CD14-positive monocyte (primary cell): ENCODE results near the gene DBT. TPM values are rescaled to one million over a fixed set of nuclear protein-coding genes. Genes with fewer than 3 reads are reported as not detected.
A peak's percentile ranks its signal among the peaks of the same experiment; 100 is the strongest.
"Not testable (repeated sequence)": the region's sequence is repeated elsewhere in the genome, so short reads cannot be mapped to it uniquely, and the experiment has no call there.

ENCODE experiments used
- DNase-seq, 3 donors: peaks; one replicate each; pipeline ENCODE4 v3.0.0-alpha.2; 2011 to 2022
- H2AFZ ChIP-seq: 2 replicates; pipeline ENCODE4 v1.6.0; 2012; ENCODE audit warnings: mild to moderate bottlenecking, low read depth, low read length, inconsistent platforms; ENCODE audit not compliant: insufficient read depth, poor library complexity, severe bottlenecking
- H3K27ac ChIP-seq, 2 donors: 1 replicate in 1 of 2; 2 replicates in 1 of 2; pipeline ENCODE4 v1.5.1; 2012 to 2013; ENCODE audit warnings: low read length in 2 of 2, control low read depth in 1 of 2, inconsistent platforms in 1 of 2, low read depth in 1 of 2, mild to moderate bottlenecking in 1 of 2
- H3K27me3 ChIP-seq, 2 donors: one replicate each; pipeline versions ENCODE4 v1.6.0 to v1.6.1; 2011 to 2013; ENCODE audit warnings: low read length in 2 of 2; ENCODE audit not compliant: control insufficient read depth in 2 of 2, insufficient read depth in 2 of 2
- H3K36me3 ChIP-seq, 2 donors: replicated peaks in 1 of 2; 1 replicate in 1 of 2; 2 replicates in 1 of 2; pipeline versions ENCODE4 v1.5.1 to v1.6.1; 2012 to 2013; ENCODE audit warnings: low read length in 2 of 2, control low read depth in 1 of 2, inconsistent platforms in 1 of 2, mild to moderate bottlenecking in 1 of 2; ENCODE audit not compliant: insufficient read depth in 2 of 2, control insufficient read depth in 1 of 2
- H3K4me1 ChIP-seq, 2 donors: 1 replicate in 1 of 2; 2 replicates in 1 of 2; pipeline versions ENCODE4 v1.5.1 to v1.6.1; 2012 to 2013; ENCODE audit warnings: low read length in 2 of 2, control low read depth in 1 of 2, inconsistent platforms in 1 of 2, mild to moderate bottlenecking in 1 of 2, moderate library complexity in 1 of 2; ENCODE audit not compliant: insufficient read depth in 2 of 2, control insufficient read depth in 1 of 2
- H3K4me2 ChIP-seq: replicated peaks from 2 replicates; pipeline ENCODE3; 2012; ENCODE audit warnings: low read length, moderate library complexity, mild to moderate bottlenecking; ENCODE audit not compliant: poor library complexity, severe bottlenecking; ENCODE audit errors: extremely low read depth
- H3K4me3 ChIP-seq, 3 experiments: fragments of 200-600 bp in 1 of 3; sonication (generic) in 1 of 3; replicated peaks in 1 of 3; 1 replicate in 2 of 3; 2 replicates in 1 of 3; pipeline ENCODE4 v1.5.1; 2011 to 2013; ENCODE audit warnings: low read length in 3 of 3, mild to moderate bottlenecking in 3 of 3, control low read depth in 2 of 3, low read depth in 2 of 3, inconsistent platforms in 1 of 3, moderate library complexity in 1 of 3
- H3K79me2 ChIP-seq: 2 replicates; pipeline ENCODE4 v1.6.0; 2012; ENCODE audit warnings: mild to moderate bottlenecking, control low read depth, inconsistent platforms, low read length, moderate library complexity; ENCODE audit not compliant: insufficient read depth
- H3K9ac ChIP-seq: 2 replicates; pipeline ENCODE4 v1.6.0; 2017; ENCODE audit warnings: low read length, mild to moderate bottlenecking; ENCODE audit not compliant: insufficient read depth, poor library complexity, severe bottlenecking
- H3K9me3 ChIP-seq, 2 donors: replicated peaks in 1 of 2; 1 replicate in 1 of 2; 2 replicates in 1 of 2; pipeline versions ENCODE4 v1.5.1 to v1.6.1; 2012 to 2013; ENCODE audit warnings: low read length in 2 of 2, control low read depth in 1 of 2; ENCODE audit not compliant: control insufficient read depth in 1 of 2, insufficient read depth in 1 of 2
- H4K20me1 ChIP-seq: 2 replicates; pipeline ENCODE4 v1.6.0; 2012; ENCODE audit warnings: mild to moderate bottlenecking, low read length, control low read depth, moderate library complexity; ENCODE audit not compliant: insufficient read depth
- H3K27ac Mint-ChIP-seq, 7 donors: one replicate each; pipeline ENCODE4 v1.8.0; 2020; ENCODE audit warnings: mild to moderate bottlenecking in 7 of 7, mixed read lengths in 7 of 7, moderate library complexity in 6 of 7, inconsistent platforms in 2 of 7
- H3K27me3 Mint-ChIP-seq, 3 donors: one replicate each; pipeline ENCODE4 v1.8.0; 2021 to 2022; ENCODE audit warnings: low read depth in 3 of 3, mild to moderate bottlenecking in 3 of 3, mixed read lengths in 3 of 3, moderate library complexity in 3 of 3, inconsistent platforms in 1 of 3
- H3K36me3 Mint-ChIP-seq, 2 donors: one replicate each; pipeline ENCODE4 v1.8.0; 2020; ENCODE audit warnings: mixed read lengths in 2 of 2, inconsistent platforms in 1 of 2, mild to moderate bottlenecking in 1 of 2
- H3K4me1 Mint-ChIP-seq: one replicate; pipeline ENCODE4 v1.8.0; 2020; ENCODE audit warnings: mild to moderate bottlenecking, mixed read lengths
- H3K4me3 Mint-ChIP-seq, 2 donors: one replicate each; pipeline ENCODE4 v1.8.0; 2020; ENCODE audit warnings: mild to moderate bottlenecking in 2 of 2, mixed read lengths in 2 of 2, moderate library complexity in 1 of 2
- H3K9me3 Mint-ChIP-seq, 7 donors: one replicate each; pipeline ENCODE4 v1.8.0; 2020 to 2022; ENCODE audit warnings: mixed read lengths in 7 of 7, mild to moderate bottlenecking in 6 of 7, moderate library complexity in 6 of 7, inconsistent platforms in 2 of 7
- CTCF ChIP-seq: fragments of 200-600 bp; IDR thresholded peaks from one replicate; pipeline ENCODE4 v1.8.0; 2022; ENCODE audit warnings: antibody characterized with exemption, mild to moderate bottlenecking
- WGBS: methylation state at CpG from one replicate; pipeline ENCODE4 v1.1.5; 2013; ENCODE audit warnings: missing lambda C conversion rate; ENCODE audit not compliant: insufficient coverage; 5-methylcytosine and 5-hydroxymethylcytosine counted together
- intact Hi-C, 2 donors: fragments of 100-400 bp; cut with micrococcal nuclease; formaldehyde crosslinking; loops; one replicate each; pipeline versions ENCODE4 v1.15.0 to v1.15.1; 2023
- polyA plus RNA-seq, 3 donors: library from polyadenylated mRNA; depleted of rRNA in 1 of 3; unstranded in 2 of 3; stranded (reverse) in 1 of 3; fragments of 300-500 nt in 2 of 3; fragments of >200 nt in 1 of 3; fragmentation: Illumina TruSeq in 2 of 3; gene quantifications; 1 replicate in 2 of 3; 2 replicates in 1 of 3; pipeline ENCODE4 v1.2.3, GENCODE V29; 2012 to 2021

DBT gene
- polyA plus RNA-seq, 3 donors: 1.1 to 2.7 (median 1.5) TPM

GRCh38 chr1:100237091-100237490, 12.5 kb downstream of the DBT start:
- Histone ChIP-seq H3K9ac (no peak overlapping the region), H2AFZ (no peak overlapping the region), H3K27ac (no peak overlapping the region), H3K9me3 (no peaks in the 10 kb centered on the region), H3K36me3 (peaks cover 45 to 76% of the 10 kb centered on the region in 2 donors), H3K27me3 (no peaks in the 10 kb centered on the region), H3K4me1 (no peaks in the 10 kb centered on the region), H4K20me1 (no peaks in the 10 kb centered on the region), H3K79me2 (no peaks in the 10 kb centered on the region), H3K4me3 (no peak overlapping the region), H3K4me2 (no peak overlapping the region)
- TF ChIP-seq CTCF: no peak
- H3K4me3 Mint-ChIP-seq: no peak overlapping the region
- H3K4me1 Mint-ChIP-seq: peaks cover 9% of the 10 kb centered on the region
- intact Hi-C loops: no loop called here
- no peak for DNase-seq
- peak overlapping the region in 3 of 7 donors; percentile 37 to 70 (median 41) for H3K27ac Mint-ChIP-seq
- no peaks in the 10 kb centered on the region for H3K27me3 Mint-ChIP-seq
- H3K9me3 Mint-ChIP-seq: no peaks in the 10 kb centered on the region
- 100% methylated on average over 1 of the region's 3 CpGs for WGBS
- H3K36me3 Mint-ChIP-seq: peaks cover 60 to 66% of the 10 kb centered on the region in 2 donors

- WGBS: no CpG with 5 or more reads among the region's 1 CpG
- H3K79me2 ChIP-seq: no peaks in the 10 kb centered on the region
Measured at GRCh38 chr1:100234432-100234831, 15.2 kb downstream of the DBT start.

GRCh38 chr1:100233566-100233965, 16.1 kb downstream of the DBT start:
- not testable (repeated sequence) for H3K27ac ChIP-seq, H3K4me1 Mint-ChIP-seq, H3K79me2 ChIP-seq, H3K4me2 ChIP-seq, H3K9me3 Mint-ChIP-seq, H3K27me3 ChIP-seq, H3K27me3 Mint-ChIP-seq, H3K9ac ChIP-seq, H3K27ac Mint-ChIP-seq, H3K4me3 Mint-ChIP-seq, H3K9me3 ChIP-seq, H3K4me1 ChIP-seq, H3K4me3 ChIP-seq, DNase-seq, H4K20me1 ChIP-seq, H2AFZ ChIP-seq
- peaks cover 66 to 91% of the 10 kb centered on the region in 2 donors for H3K36me3 ChIP-seq
- H3K36me3 Mint-ChIP-seq: peaks cover 62 to 72% of the 10 kb centered on the region in 2 donors
- 96% methylated on average over 2 of the region's 4 CpGs for WGBS
- intact Hi-C loops: loop anchor here in 1 of 2 donors (5.0 kb wide), 1 partner anchor 34 kb away; the partner anchor contains the start of gene RTCA

More at GRCh38 chr1:100234432-100234831, 15.2 kb downstream of the DBT start:
- H3K4me3 ChIP-seq: no peak overlapping the region
- H3K36me3 ChIP-seq: peaks cover 65 to 91% of the 10 kb centered on the region in 2 donors
- Mint-ChIP-seq H3K36me3 (peaks cover 68 to 70% of the 10 kb centered on the region in 2 donors), H3K9me3 (no peaks in the 10 kb centered on the region), H3K4me1 (peaks cover 5% of the 10 kb centered on the region), H3K27me3 (no peaks in the 10 kb centered on the region), H3K27ac (peak overlapping the region in 1 of 7 donors; percentile 24), H3K4me3 (no peak overlapping the region)
- no peaks in the 10 kb centered on the region for H3K27me3 ChIP-seq
- no peak overlapping the region for H3K9ac ChIP-seq
- no peaks in the 10 kb centered on the region for H3K9me3 ChIP-seq
- H3K27ac ChIP-seq: no peak overlapping the region
- TF ChIP-seq CTCF: no peak
- H3K4me1 ChIP-seq: no peaks in the 10 kb centered on the region
- DNase-seq: no peak
- H4K20me1 ChIP-seq: no peaks in the 10 kb centered on the region
- H3K4me2 ChIP-seq: no peak overlapping the region
- H2AFZ ChIP-seq: no peak overlapping the region
- intact Hi-C loops: loop anchor here in 1 of 2 donors (5.0 kb wide), 1 partner anchor 33 kb away; the partner anchor contains the start of gene RTCA
